ENCODE data around the gene TMEM86A.
A peak's percentile ranks its signal among the peaks of the same experiment; 100 is the strongest.

- TF ChIP-seq CTCF (IDR thresholded peaks at IDR 0.05) (no peak), TEAD4 (IDR thresholded peaks at IDR 0.05; ENCODE audit: borderline replicate concordance, insufficient read depth) (no peak), JUND (IDR thresholded peaks at IDR 0.05) (no peak), MEF2A (IDR thresholded peaks at IDR 0.05; ENCODE audit: borderline replicate concordance, low read depth) (no peak), PBX3 (IDR thresholded peaks at IDR 0.05) (0 out of 2 replicates have a peak, but pooled peaks have one; percentile 9), FOXJ3 (CRISPR knock-in tag; IDR thresholded peaks at IDR 0.05) (no peak), SIN3A (IDR thresholded peaks at IDR 0.05; ENCODE audit: borderline replicate concordance, low read depth, low read length) (no peak), REST (IDR thresholded peaks at IDR 0.05; ENCODE audit: low read depth, low read length) (no peak), CHD2 (IDR thresholded peaks at IDR 0.05; ENCODE audit: low read length, partially characterized antibody) (no peak), GATA2 (CRISPR knock-in tag; IDR thresholded peaks at IDR 0.05) (no peak)
Observed at GRCh38 chr11:18754308-18754707, 55.7 kb downstream of the TMEM86A start.
